ENCODE measurements around the gene CAMK1D.

DNA sequence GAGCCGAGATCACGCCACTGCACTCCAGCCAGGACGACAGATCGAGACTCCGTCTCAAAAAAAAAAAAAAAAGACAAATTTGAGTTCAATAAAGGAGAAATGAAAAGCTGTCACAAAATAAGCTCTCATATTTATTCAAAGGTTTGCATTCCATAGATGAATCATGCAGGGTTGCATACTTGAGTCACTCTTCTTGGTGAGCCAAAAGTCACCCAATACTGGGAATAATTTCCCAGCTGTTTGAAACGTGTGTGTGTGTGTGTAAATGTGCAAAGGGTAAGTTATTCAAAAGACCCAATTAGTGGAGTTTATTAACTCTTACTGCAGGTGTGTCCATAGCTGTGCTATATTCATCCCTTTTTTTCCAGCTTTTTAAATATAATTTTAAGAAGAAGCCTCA lies 354.5 kb downstream of the CAMK1D start:
- TF ChIP-seq, protein P1, sequence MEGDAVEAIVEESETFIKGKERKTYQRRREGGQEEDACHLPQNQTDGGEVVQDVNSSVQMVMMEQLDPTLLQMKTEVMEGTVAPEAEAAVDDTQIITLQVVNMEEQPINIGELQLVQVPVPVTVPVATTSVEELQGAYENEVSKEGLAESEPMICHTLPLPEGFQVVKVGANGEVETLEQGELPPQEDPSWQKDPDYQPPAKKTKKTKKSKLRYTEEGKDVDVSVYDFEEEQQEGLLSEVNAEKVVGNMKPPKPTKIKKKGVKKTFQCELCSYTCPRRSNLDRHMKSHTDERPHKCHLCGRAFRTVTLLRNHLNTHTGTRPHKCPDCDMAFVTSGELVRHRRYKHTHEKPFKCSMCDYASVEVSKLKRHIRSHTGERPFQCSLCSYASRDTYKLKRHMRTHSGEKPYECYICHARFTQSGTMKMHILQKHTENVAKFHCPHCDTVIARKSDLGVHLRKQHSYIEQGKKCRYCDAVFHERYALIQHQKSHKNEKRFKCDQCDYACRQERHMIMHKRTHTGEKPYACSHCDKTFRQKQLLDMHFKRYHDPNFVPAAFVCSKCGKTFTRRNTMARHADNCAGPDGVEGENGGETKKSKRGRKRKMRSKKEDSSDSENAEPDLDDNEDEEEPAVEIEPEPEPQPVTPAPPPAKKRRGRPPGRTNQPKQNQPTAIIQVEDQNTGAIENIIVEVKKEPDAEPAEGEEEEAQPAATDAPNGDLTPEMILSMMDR (IDR thresholded peaks at IDR 0.05): no peak
- TF ChIP-seq POLR2A (IDR thresholded peaks at IDR 0.05): no peak
